GM21825 (cell line): ENCODE measurements around the gene SCAPER.
"Not testable (repeated sequence)": the region's sequence is repeated elsewhere in the genome, so short reads cannot be mapped to it uniquely, and the experiment has no call there.

Experiments used
- ATAC-seq: cut with Tn5 transposase; IDR thresholded peaks from one replicate; pipeline ENCODE4 v1.9.1; 2021; ENCODE audit warnings: mild to moderate bottlenecking, moderate library complexity; ENCODE audit not compliant: unreplicated experiment

SCAPER gene

DNA sequence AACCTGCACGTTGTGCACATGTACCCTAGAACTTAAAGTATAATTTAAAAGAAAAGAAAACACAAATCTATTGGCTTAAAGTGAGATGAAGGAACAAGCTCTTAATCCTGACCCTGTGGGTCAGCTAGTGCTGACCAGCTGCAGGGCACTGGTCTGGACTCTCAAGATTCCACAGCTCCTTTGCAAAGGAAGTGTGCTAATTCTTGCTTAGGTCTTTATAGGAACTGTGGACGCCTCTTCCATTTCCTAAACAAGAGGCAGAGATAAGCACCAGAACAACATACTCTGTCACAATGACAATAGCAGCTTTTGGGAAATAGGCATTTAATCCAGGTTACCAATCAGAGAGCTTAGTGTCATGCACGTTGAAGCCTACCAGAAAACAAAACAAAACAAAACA lies 402.5 kb downstream of the SCAPER start:
- ATAC-seq: no peak

DNA sequence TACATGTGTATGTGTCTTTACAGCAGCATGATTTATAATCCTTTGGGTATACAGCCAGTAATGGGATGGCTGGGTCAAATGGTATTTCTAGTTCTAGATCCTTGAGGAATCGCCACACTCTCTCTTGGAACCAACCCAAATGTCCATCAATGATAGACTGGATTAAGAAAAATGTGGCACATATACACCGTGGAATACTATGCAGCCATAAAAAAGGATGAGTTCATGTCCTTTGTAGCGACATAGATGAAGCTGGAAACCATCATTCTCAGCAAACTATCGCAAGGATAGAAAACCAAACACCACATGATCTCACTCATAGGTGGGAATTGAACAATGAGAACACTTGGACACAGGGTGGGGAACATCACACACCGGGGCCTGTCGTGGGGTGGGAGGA lies 403.0 kb downstream of the SCAPER start:
- ATAC-seq: not testable (repeated sequence)

DNA sequence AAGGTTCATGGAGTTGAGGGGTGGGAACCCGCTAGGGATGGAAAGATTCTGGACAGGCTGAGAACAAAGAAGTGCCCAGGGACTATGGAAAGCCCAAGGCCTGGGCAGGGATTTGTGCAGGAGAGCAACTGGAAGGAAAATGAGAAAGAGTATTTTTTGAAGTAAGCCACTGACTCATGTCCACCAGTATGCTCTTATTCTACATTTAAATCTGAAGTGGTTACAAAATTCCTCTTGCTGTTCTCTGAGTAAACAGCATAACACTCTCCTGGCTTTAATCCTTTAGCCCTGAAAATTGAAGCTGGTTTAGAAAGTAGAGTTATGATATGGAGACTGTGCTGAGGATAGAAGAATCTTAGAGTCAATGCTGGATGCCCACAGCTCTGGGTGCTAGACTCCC lies 403.4 kb downstream of the SCAPER start:
- ATAC-seq: no peak

DNA sequence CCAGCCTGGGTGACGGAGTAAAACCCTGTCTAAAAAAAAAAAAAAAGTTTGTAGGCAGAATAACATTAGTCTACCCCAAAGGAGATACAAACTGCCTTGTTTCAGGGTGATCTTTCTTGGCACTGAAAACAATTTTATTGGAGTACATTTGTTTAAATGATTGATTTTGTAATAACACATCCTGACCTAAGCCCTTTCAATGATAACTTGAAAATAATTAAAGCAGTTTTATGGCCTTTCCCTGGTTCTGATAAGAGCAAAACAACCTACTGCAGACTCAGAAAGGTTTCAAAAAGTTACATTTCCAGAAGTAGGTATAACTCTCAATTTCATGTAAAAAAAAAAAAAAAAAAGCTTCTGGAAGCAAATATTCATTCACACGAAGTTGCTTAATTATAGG lies 404.1 kb downstream of the SCAPER start:
- no peak for ATAC-seq

DNA sequence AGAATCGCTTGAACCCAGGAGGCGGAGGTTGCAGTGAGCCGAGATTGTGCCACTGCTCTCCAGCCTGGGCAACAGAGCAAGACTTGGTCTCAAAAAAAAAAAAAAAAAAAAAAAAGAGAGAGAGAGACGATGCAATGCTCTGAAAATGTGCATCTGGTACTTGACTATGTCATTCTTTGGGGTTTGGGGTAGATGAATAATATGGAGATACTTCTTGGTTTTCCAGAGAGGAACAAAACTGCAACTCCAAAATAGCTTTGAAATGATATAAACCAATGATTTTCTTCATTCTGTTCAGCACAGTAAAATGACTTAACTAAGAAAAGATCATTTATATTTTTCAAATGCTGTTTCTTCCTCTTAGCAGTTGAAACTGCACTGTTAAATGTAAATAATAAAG lies 409.7 kb downstream of the SCAPER start:
- ATAC-seq: no peak

DNA sequence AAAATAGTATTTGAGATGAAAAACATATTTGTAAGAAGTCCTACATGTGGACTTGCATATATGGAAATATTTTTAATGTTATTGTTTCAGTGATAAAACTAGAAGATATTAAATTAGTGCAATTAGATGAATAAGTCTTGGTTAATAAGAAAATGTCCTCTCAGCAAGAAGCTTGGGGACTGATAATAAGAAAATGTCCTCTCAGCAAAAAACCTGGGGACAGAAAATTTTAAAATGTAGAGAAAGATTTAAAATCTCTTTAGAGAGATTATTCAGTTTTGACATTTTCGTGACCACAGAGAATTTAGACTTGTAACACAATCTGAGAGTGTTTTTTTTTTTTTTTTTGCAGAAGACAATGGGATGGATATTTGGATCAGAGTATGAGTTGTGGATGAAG lies 412.6 kb downstream of the SCAPER start:
- ATAC-seq: no peak

DNA sequence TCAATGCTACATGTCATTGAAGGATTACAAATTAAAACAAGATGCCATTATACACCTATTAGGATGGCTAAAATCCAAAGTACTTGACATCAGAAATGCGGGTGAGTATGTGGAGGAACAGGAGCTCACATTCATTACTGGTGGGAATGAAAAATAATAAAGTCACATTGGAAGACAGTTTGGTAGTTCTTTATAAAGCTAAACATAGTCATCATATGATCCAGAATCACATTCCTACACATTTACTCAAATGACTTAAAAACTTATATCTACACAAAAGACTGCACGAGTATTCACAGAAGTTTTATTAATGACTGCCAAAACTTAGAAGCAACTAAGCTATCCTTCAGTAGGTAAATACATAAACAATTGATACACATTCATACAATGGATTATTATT lies 421.4 kb downstream of the SCAPER start:
- ATAC-seq: no peak

DNA sequence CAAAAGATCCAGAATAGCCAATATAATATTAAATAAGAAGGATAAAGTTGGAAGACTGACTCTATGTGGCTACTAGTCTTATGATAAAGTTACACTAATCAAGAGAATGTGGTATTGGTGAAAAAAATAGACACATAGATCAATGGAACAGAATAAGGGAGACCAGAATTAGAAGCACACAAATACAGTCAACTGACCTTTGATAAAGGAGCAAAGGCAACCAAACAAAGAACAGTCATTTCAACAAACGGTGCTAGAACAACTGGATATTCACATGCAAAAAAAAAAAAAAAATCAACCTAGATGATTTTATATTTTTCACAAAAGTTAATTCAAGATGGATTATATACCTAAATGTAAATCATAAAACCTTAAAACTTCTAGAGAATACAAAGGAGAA lies 422.1 kb downstream of the SCAPER start:
- no peak for ATAC-seq

DNA sequence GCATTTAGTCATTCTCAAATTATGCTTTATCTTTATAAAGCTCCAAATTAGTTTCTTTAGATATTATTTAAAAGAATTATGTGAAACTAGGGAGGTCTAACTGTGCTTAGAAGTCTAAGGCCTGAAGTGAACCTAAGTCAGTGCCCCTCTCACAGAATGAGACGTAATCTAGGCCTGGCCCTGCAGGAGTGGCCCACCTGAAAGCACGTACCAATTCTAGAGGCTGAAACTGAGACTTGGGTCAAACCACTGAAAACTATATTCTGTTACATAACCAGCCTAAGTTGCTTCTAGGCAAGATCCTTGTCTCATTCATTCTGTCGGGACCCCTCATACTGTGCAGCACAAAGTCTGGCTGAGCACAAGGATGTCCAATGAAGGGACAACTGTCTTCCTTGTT lies 424.9 kb downstream of the SCAPER start:
- no peak for ATAC-seq

DNA sequence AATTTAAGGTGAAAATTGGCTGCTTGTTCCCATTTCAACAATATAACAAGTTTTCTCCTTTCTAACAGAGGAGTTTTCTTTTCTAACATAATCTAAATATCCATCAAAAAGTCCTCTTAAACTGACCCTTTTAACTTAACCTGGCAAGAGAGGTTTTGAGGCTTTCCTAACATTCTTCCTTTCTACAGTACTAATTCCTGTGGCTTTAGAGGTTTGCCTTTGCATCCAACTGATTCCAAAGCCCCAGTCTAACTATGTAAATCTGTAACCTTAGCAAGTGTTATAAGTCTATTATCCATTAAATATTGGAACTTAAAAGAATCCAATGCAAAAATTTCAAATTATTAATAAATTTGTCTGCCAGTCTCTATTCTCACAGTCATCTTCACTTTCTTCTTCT lies 434.4 kb downstream of the SCAPER start:
- no peak for ATAC-seq

DNA sequence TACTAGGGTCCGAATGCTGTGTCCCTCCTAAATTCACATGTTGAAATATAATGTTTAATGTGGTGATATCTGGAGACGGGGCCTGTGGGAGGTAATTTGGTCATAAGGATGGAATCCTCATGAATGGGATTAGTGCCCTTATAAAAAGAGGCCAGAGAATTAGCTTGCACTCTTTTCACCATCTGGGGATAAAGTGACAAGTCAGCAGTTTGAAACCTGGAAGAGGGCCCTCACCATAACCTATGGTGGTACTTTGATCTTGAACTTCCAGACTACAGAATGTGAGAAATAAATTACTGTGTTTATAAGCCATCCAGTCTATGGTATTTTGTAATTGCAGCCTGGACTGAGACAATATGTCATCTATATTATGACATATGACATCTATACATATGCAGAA lies 436.4 kb downstream of the SCAPER start:
- ATAC-seq: no peak

DNA sequence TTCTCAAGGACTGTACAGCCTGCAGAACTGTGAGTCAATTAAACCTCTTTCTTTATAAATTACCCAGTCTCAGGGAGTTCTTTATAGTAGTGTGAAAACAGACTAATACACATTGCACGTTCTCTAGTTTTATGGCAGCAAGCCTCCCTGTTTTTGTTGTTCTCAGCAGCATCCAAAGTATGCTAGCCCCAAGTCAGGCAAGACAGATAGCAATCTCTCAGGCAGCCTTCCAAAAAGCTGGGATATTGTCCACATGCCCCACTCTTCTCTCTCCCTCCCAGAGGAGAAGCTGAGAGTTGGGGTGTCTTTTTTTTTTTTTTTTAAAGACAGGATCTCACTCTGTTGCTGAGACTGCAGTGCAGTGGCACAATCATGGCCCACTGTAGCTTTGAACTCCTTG lies 438.0 kb downstream of the SCAPER start:
- ATAC-seq: no peak

DNA sequence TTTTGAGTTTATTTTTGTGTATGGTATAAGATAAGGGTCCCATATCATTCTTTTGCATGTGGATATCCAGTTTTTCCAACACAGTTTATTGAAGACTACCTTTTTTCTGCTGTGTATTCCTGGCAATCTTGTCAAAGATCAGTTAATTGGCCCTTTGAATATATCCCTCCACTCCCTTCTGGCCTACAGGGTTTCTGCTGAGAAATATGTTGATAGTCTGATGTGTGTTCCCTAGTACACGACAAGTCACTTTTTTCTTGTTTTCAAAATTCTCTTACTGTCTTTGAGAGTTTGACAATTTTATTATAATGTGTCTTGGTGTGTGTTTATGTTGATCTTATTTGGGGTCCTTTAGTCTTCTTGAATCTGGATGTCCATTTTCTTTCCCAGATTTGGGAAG lies 439.4 kb downstream of the SCAPER start:
- no peak for ATAC-seq

DNA sequence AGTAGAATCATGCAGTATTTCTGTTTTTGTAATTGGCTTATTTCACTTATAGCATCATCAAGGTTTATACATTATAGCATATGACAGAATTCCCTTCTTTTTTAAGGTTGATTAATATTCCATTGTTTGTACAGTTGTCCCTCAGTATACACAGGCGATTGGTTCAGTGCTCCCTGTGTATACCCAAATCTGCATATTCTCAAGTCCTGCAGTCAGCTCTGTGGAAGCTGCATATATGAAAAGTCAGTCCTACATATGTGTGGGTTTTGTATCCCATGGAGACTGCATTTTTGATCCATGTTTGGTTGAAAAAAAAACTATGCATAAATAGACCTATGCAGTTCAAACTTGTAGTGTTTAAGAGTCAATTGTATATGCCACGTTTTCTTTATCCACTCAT lies 440.9 kb downstream of the SCAPER start:
- ATAC-seq: no peak

DNA sequence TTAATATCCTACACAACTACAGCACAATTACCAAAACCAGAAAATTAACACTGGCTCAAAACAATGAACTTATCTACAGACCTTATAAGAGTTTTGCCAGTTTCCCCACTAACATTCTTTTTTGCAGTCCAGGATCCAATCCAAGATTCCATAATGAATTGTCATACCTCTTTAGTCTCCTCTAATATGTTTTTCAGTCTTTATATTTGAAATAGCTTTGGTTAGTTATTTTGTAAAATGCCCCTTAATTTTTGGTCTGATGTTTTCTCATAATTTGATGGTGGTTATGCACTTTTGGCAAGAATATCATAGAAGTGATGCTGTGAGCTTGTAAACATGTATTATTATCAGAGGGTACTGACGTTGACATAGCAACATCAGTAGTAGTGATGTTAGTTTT lies 444.3 kb downstream of the SCAPER start:
- no peak for ATAC-seq

DNA sequence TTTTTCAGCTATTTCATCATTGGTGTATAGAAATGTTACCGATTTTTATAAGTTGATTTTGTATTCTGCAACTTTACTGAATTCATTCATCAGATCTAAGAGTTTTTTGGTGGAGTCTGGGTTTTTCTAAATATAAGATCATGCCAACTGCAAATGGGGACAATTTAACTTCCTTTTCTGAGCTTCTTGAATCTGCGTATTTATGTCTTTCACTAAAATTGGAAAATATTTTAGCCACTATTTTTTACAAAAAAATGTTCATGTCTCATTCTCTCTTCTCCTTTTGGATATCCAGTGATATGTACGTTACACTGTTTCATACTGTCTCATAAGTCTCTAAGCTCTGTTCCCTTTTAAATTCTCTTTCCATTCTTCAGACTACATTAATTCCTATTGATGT lies 444.8 kb downstream of the SCAPER start:
- no peak for ATAC-seq

DNA sequence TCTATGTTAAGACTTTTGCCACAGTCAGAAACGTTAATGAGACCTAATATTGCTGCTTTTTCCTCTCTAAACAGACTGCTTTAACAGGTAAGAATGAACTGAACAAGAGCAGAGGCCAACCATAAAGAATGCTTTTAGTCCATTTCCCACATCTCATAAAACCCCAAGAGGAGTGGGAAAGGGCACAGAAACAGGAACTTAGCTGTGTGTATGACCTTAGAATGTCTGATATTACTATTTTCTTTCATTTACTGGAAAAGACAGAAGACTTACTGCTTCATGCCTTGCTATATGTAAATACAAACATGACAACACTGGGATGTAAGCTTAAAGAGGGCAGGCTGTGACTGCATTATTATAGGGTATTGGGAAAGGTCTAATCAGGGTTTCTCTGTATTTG lies 453.6 kb downstream of the SCAPER start:
- ATAC-seq: no peak

DNA sequence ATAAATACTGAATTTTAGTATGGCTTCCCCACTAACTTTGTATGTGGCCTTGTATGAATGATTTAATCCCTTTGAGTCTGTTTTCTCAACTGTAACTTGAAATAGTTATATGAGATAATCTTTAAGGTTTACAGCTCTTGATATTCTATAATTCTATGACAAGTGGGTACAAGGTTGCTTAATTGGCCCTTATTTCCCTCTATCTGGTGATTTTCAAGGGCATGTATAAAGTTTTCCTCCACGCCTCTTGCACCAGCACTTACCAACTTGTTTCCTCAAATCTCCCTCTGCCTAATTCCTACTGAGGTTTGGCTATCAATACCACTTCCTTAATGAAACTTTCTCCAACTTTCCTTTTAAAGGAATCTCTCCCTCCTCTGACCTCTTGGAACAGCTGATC lies 455.7 kb downstream of the SCAPER start:
- no peak for ATAC-seq

DNA sequence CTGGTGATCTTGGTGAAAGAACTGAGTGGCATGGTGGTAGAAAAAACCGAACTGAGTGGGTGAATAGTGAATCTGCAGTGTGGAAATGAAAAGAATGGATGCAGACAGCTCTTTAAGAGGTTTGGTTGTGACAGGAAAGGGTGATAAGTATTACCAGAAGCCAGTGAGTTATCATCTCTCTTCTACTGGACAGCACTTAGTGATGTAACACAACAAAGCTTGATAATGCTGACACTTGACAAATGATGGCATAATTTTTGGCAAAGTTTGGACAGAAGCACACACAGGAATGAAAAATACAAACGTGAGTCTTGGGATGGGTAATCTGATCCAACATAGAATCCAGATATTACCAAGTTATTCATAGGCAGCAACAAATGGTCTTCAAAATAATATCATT lies 456.4 kb downstream of the SCAPER start:
- ATAC-seq: no peak

DNA sequence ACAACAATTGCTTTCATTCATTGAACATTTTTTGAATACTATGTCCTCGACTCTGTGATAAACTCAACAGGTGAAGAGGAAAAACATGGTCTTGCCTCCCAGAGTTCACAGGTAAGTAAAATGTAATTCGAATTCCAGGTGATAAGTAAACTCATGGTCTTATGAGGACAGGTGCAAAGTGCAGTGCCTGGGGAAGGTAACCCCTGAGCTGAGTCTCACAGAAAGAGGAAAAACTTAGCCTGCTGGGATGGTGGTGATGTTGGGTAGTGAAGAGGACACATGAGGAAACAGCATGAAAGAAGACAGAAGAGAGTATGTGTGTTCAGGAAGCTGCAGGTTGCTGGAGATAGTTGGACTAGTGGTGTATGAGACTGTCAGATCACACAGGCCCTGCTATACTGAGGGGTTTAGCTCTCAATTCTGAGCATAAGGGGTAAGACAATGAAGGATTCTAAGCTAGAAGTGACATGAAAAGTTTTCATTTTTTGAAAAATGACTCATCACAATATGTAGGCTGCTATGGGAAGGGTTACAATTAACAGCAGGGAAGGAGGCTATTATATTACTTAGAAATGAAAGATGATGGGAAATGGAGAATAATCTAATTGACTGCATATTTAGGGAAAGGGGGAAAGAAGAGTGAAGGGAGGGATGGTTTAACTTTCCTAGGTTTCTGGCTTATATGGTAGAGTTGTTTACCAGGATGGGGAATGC lies 457.3 kb downstream of the SCAPER start:
- no peak for ATAC-seq

DNA sequence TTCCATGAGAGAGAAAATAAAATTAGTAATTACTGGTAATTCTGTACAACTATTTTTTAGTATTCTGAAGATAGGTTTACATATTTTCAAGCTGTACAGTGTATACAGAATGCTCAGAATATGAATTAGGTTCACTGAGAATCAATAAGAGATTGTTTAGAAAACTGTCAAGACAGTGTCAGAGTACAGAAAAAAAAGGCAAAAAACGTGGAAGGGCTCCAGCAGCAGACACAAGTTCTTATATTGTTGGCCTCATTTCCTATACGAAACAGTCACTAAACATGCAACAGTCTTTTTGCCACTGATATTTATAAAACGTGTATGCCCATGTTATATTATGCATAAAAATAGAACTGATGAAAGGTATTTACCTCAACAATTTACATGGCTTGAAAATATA lies 464.7 kb downstream of the SCAPER start:
- no peak for ATAC-seq

DNA sequence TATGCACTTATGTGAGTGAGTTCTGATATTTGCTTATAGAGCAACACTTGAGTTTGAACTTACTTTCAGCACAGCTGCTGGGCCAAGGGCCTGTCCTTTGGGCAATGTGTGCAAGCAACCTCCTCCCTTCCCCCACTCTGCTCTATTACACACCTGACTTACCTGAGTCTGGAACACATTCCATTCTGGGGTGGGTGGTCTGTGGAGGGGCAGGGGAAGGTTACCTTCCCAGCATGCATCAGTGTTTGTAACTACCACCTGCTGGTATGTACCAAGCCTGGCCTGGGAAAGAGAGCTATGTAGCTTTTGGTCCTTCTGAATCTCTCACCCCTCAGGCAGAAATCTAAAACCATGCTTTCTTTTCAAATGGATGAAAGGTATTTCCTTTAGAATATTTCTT lies 465.6 kb downstream of the SCAPER start:
- ATAC-seq: no peak

DNA sequence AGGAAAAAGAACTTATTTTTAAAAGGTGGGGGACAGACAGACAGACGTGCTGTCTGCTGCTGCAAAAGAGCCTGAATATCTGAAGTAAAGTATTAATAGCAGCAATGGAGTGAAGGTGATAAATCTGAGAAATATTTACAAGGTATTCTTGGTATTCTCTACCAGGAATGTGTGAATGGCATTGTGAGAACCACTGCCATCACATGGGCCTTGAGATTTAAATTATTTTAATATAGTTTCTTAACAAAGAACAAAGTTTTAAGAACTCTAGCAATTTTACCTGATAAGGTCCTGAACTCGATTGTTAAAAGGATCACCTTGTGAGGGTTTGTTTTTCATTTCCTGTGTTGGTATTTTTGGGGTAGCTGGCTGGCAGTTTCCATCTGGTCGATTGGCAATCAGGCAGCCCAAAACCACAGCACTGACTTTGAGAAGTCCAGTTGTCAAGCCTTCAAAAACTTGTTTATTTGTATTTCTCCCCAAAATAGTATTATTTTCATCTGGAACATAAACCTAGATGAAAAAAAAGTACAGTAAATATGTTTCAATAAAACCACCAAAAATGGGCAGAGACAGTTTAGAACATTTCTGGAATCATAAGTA lies 471.2 kb downstream of the SCAPER start:
- ATAC-seq: no peak
